Stimulated activated naive B cell treated with anti-CD40 and anti-IgM and Interleukin-4, amounts not matched to agents 10 μg/mL and 1 μg/mL and 100 μg/mL, for 72 hours (primary cell): ENCODE data around the gene CFHR2.
"Not testable (repeated sequence)": the region's sequence is repeated elsewhere in the genome, so short reads cannot be mapped to it uniquely, and the experiment has no call there.

Source experiments
- ATAC-seq, 2 donors: fragments of 150-1000 bp; cut with Tn5 transposase; replicated peaks; 2 replicates each; pipeline ENCODE4 v1.10.0; 2021; ENCODE audit warnings: moderate library complexity in 1 of 2
- DNase-seq: peaks from one replicate; pipeline ENCODE4 v3.0.0; 2021
- H3K27ac Mint-ChIP-seq: one replicate; pipeline ENCODE4 v1.8.0; 2022; ENCODE audit warnings: mild to moderate bottlenecking, mixed read lengths
- H3K27me3 Mint-ChIP-seq, 2 donors: one replicate each; pipeline ENCODE4 v1.8.0; 2022; ENCODE audit warnings: mixed read lengths in 2 of 2
- H3K36me3 Mint-ChIP-seq, 2 donors: one replicate each; pipeline ENCODE4 v1.8.0; 2022; ENCODE audit warnings: mixed read lengths in 2 of 2, mild to moderate bottlenecking in 1 of 2
- H3K4me1 Mint-ChIP-seq, 2 donors: one replicate each; pipeline ENCODE4 v1.8.0; 2022; ENCODE audit warnings: mixed read lengths in 2 of 2, mild to moderate bottlenecking in 1 of 2
- H3K4me3 Mint-ChIP-seq, 2 donors: one replicate each; pipeline ENCODE4 v1.8.0; 2022; ENCODE audit warnings: mild to moderate bottlenecking in 2 of 2, mixed read lengths in 2 of 2, moderate library complexity in 1 of 2
- H3K9me3 Mint-ChIP-seq, 2 donors: one replicate each; pipeline ENCODE4 v1.8.0; 2022; ENCODE audit warnings: mixed read lengths in 2 of 2, mild to moderate bottlenecking in 1 of 2

Gene CFHR2

DNA sequence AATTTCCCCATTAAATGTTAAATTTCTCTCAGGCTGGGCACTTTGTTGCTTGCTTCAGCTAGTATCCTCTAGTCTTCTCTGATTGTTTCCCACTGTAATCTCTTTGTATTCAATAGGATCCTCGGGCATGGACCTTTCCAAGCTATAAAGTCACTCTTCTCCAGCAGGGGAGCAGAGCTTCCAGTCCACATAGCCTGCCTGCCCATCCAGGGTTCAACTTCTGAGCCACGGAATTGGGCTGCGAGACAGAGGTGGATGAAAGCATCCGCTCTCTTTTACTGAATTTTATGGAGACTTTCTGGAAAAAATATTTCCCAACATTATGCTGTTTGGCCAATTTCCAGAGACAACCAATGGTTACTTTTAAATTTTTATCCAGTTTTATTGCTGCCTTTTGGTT lies 32.7 kb downstream of the CFHR2 start:
- Mint-ChIP-seq H3K27me3 (no peaks in the 10 kb centered on the region), H3K36me3 (no peaks in the 10 kb centered on the region), H3K4me3 (no peak overlapping the region), H3K27ac (no peak overlapping the region), H3K9me3 (no peaks in the 10 kb centered on the region), H3K4me1 (no peaks in the 10 kb centered on the region)
- no peak for ATAC-seq
- no peak for DNase-seq

DNA sequence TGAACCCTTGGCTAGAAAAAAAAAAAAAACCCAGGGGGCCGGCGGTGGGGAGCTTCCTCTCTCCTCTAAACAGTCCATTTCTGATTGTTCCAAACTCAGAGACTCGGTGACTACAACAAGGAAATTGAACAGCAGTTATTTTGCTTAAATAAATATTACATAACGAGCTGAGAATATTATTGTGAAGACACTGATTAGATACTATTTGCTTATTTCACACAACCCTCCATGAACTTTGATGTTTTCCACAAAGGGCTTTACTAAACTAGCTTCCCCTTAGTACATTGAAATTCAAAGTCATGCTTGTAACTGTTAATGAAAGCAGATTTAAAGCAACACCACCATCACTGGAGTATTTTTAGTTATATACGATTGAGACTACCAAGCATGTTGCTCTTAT lies 33.7 kb downstream of the CFHR2 start, which contains the start of gene CFHR5:
TSS of gene CFHR5 (plus strand) at position 279 of the 400 bp plus-strand sequence. CDS start at position 388, 109 bp downstream.
- Mint-ChIP-seq H3K4me3 (no peak within 1 kb of the TSS), H3K27me3 (no peaks in the 10 kb centered on the region), H3K4me1 (no peaks in the 10 kb centered on the region), H3K27ac (no peak within 1 kb of the TSS), H3K36me3 (no peaks in the 10 kb centered on the region), H3K9me3 (no peaks in the 10 kb centered on the region)
- no peak for ATAC-seq
- no peak for DNase-seq

DNA sequence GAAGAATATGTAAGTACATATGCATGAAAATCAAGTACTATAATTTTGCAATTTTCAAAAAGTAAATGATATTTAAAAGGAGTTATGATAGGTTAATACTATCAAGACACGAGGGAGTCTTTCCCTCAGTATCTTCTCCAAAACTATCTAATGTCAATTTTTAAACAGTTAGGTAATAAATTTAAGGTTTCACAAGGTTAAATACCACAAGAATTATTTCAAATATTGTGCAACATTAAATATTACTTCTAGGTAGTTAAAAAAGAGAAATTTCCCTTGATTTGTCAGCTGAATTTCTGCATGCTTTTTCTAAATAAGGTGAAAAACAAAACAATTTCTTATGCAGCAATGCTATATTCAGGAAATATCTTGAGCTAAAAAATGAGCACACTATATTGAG lies 37.3 kb downstream of the CFHR2 start:
- Mint-ChIP-seq H3K4me3 (no peak overlapping the region), H3K36me3 (no peaks in the 10 kb centered on the region), H3K27ac (no peak overlapping the region), H3K4me1 (no peaks in the 10 kb centered on the region), H3K9me3 (no peaks in the 10 kb centered on the region), H3K27me3 (no peaks in the 10 kb centered on the region)
- DNase-seq (no peak), ATAC-seq (no peak)

DNA sequence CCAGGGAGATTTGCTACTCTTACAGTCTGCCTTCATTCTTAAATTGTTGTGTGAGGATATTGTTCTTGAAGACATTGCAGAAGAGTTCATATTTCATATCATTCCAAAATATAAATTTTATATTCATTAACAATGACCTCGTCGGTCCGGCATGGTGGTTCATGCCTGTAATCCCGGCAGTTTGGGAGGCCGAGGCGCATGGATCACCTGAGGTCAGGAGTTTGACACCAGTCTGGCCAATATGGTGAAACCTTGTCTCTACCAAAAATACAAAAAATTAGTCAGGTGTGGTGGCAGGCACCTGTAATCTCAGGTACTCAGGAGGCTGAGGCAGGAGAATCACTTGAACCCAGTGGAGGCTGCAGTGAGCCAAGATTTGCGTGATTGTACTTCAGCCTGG lies 38.7 kb downstream of the CFHR2 start:
- H3K27me3 Mint-ChIP-seq, H3K36me3 Mint-ChIP-seq, H3K9me3 Mint-ChIP-seq, H3K4me1 Mint-ChIP-seq, H3K27ac Mint-ChIP-seq, H3K4me3 Mint-ChIP-seq, DNase-seq, ATAC-seq: not testable (repeated sequence)

DNA sequence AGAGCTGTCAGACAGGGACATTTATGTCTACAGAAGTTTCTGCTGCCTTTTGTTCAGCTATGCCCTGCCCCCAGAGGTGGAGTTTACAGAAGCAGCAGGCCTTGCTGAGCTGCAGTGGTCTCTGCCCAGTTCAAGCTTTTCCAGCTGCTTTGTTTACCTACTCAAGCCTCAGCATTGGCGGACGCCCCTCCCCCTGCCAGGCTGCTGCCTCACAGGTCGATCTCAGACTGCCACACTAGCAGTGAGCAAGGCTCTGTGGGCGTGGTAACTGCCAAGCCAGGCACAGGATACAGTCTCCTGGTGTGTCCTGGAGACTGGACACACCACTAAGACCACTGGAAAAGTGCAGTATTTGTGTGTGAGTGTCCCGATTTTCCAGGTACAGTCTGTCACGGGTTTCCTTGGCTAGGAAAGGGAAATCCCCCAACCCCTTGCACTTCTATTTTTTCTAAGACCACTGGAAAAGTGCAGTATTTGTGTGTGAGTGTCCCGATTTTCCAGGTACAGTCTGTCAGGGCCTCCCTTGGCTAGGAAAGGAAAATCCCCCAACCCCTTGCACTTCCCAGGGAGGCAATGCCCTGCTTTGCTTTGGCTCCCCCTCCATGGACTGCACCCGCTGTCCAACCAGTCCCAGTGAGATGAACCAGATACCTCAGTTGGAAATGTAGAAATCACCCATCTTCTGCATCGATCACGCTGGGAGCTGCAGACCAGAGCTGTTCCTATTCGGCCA lies 48.5 kb downstream of the CFHR2 start:
- not testable (repeated sequence) for H3K4me3 Mint-ChIP-seq, H3K36me3 Mint-ChIP-seq, H3K9me3 Mint-ChIP-seq, H3K27me3 Mint-ChIP-seq, H3K27ac Mint-ChIP-seq, ATAC-seq, DNase-seq, H3K4me1 Mint-ChIP-seq

DNA sequence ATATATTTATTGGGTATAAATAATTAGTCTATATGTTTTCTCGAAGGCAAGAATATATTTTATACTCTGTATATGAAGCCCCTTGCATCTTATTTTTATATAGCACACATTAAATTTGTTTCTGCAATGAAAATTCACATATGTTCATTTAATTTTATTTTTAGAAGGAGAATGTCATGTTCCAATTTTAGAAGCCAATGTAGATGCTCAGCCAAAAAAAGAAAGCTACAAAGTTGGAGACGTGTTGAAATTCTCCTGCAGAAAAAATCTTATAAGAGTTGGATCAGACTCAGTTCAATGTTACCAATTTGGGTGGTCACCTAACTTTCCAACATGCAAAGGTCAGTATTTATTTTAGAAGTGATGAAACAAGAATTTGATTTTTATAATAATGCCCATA lies 50.4 kb downstream of the CFHR2 start:
- ATAC-seq (no peak), DNase-seq (no peak)
- H3K27me3 Mint-ChIP-seq: no peaks in the 10 kb centered on the region
- no peak overlapping the region for H3K27ac Mint-ChIP-seq
- no peaks in the 10 kb centered on the region for H3K36me3 Mint-ChIP-seq
- no peaks in the 10 kb centered on the region for H3K9me3 Mint-ChIP-seq
- H3K4me3 Mint-ChIP-seq: no peak overlapping the region
- H3K4me1 Mint-ChIP-seq: no peaks in the 10 kb centered on the region

DNA sequence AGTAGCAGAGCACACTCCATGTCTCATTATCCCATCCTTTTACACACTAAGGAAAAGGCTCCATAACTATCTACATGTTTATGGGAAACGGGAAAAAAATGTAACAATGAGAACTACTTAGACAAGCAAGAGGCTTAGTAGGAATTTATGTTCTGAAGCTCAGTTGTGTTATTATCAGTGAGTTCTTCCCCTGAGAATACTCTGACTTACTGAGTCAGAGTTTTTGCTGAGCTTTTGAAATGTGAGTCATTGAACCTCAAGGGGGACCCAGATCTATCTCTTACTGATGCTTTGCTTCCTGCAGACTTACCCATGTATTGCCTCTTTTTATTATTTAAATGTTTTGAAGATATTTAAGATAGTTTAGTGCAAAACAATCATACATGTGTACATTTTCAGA lies 53.9 kb downstream of the CFHR2 start:
- H3K4me1 Mint-ChIP-seq: no peaks in the 10 kb centered on the region
- H3K4me3 Mint-ChIP-seq: no peak overlapping the region
- H3K27ac Mint-ChIP-seq: no peak overlapping the region
- no peaks in the 10 kb centered on the region for H3K9me3 Mint-ChIP-seq
- ATAC-seq (no peak), DNase-seq (no peak)
- no peaks in the 10 kb centered on the region for H3K36me3 Mint-ChIP-seq
- no peaks in the 10 kb centered on the region for H3K27me3 Mint-ChIP-seq

DNA sequence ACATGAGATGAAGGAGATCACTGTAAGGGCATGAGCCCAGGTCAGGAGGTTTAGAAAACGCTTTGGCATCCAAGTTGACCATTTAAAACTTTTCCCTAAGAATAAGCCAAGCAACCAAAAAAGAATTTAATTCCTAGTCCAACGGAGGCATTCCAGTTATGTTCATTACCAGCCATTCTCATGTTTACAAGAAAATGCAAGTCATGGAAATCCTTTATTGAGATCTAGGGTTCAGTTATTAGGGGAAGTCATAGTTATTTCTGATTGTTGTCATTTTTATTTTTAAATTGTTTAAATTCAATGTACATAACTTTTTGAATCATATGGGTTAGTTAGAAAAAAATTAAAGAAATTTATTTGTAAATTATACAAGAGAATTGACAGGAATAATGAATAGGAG lies 58.3 kb downstream of the CFHR2 start:
- Mint-ChIP-seq H3K9me3 (no peaks in the 10 kb centered on the region), H3K36me3 (no peaks in the 10 kb centered on the region), H3K4me1 (no peaks in the 10 kb centered on the region), H3K27ac (no peak overlapping the region), H3K4me3 (no peak overlapping the region), H3K27me3 (no peaks in the 10 kb centered on the region)
- DNase-seq: no peak
- no peak for ATAC-seq

DNA sequence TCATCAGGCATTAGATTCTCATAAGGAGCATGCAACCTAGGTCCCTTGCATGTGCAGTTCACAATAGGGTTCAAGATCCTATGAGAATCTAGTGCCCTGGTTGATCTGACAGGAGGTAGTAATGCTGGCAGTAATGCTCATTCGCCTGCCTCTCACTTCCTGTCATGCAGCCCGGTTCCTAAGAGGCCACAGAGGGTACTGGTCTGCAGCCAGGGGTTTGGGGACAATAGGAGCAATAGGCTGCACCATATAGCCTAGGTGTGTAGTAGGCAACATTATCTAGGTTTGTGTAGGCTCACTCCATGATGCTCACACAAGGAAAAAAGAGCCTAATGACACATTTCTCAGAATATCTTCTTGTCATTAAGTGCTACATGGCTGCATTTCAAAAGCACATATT lies 59.6 kb downstream of the CFHR2 start:
- Mint-ChIP-seq H3K9me3 (no peaks in the 10 kb centered on the region), H3K36me3 (no peaks in the 10 kb centered on the region), H3K27ac (no peak overlapping the region), H3K4me3 (no peak overlapping the region), H3K4me1 (no peaks in the 10 kb centered on the region), H3K27me3 (no peaks in the 10 kb centered on the region)
- ATAC-seq (peak in 1 of 2 donors; percentile 16), DNase-seq (no peak)

DNA sequence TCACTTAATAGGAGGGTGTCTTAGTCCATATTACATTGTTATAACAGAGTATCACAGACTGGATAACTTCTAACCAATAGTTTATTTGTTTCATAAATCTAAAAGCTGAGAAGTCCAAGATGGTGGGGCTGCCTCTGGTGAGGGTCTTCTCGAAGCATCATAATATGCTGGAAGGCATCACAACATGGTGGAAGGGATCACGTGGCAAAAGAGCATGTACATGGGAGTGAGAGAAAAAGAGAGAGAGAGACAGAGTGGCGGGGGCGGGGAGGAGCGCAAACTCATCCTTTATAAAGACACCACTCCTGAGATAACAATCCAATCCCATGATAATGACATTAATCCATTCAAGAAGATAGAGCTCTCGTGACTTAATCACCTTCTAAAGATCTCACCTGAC lies 65.3 kb downstream of the CFHR2 start:
- DNase-seq: no peak
- Mint-ChIP-seq H3K36me3 (no peaks in the 10 kb centered on the region), H3K27me3 (no peaks in the 10 kb centered on the region), H3K27ac (no peak overlapping the region), H3K4me3 (no peak overlapping the region), H3K4me1 (no peaks in the 10 kb centered on the region), H3K9me3 (peaks cover 7 to 10% of the 10 kb centered on the region in 2 donors)
- no peak for ATAC-seq
